Measurements from ENCODE around the gene CTNND2.

CTNND2 gene

DNA sequence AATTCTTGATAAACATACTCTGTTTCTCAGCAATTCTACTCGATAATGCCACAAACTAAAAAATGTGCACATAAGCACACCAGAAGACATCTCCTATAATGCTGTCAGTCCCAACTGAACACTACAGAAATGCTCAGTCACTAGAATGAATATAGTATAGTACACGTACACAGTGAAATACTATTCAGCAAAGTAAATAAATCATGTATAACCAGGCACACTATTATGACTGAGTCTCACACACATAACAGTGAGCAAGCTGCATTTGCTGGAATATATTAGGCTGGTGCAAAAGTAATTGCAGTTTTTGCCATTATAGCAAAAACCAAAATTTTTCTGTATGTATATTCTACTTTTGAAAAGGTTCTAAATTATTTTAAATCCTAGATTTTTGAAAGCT, 310.2 kb downstream of the CTNND2 start:
- no peak for DNase-seq (ENCODE audit: low read depth in 2 of 2)

DNA sequence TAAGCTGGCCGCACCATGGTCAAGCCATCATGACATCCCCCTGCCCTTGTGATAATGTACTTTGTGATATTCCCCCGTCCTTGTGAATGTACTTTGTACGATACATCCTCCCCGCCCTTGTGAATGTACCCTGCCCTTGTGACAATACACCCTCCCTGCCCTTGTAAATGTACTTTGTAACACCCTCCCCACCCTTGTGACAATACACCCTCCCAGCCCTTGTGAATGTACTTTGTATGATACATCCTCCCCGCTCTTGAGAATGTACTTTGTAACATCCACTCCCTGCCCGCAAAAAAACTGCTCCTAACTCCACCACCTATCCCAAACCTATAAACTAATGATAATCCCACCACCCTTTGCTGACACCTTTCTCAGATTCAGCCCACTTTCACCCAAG, 313.8 kb downstream of the CTNND2 start:
- no peak for DNase-seq (ENCODE audit: low read depth in 2 of 2)

DNA sequence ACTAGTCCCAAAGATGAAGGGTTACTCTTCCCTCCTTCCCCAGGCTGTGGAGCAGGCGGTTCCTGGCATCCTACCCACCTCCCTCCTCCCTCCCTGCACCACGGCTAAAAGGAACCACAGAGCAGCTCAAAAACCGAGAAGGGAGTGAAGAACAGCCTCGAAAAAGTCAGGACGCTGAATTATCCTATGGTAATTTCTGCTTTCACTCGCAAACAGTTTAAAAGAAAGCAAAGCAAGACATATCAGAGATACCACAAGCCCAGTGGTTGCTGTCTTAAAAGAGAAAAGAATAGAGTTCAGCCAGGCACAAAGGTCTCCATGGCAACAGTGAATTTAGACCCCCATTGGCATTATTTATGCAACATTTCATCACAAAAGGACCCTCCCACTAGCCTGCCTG, 315.4 kb downstream of the CTNND2 start:
- DNase-seq (ENCODE audit: low read depth in 2 of 2): no peak

DNA sequence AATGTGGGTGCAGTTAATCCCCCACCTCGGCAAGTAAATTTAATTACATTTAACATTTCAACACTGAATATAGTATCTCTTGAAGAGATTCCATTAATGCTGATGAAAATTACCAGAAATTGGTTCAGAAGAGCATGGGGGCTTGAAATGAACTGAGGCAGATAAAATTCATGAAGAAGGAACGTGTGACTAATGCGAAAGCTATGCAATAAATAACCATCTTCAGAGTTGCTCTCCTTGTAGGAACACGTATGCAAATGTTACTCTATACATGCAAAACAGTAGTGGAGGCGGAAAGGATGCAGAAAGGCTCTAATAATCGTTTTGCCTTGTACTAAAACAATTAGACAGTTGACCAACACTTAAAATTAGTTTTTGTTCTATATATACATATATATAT, 320.2 kb downstream of the CTNND2 start:
- DNase-seq (ENCODE audit: low read depth in 2 of 2): no peak

DNA sequence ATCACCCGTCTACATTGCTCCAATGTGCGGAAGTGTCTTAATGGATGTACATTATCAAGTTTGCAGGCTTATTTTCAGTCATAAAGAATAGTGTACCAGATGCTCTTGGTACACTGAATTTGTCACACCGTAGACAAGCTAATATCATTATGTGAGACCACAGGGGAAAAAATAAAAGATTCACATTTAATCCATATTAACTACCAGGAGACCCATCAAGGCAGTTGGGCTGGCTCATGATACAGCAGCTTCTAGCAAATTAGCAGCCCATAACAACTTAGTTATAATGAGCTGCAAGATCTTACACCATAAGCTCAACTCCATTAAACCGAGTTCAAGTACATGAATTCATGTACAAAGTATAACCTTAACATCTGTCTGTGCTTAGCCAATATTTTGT, 324.9 kb downstream of the CTNND2 start:
- DNase-seq (ENCODE audit: low read depth in 2 of 2): no peak

DNA sequence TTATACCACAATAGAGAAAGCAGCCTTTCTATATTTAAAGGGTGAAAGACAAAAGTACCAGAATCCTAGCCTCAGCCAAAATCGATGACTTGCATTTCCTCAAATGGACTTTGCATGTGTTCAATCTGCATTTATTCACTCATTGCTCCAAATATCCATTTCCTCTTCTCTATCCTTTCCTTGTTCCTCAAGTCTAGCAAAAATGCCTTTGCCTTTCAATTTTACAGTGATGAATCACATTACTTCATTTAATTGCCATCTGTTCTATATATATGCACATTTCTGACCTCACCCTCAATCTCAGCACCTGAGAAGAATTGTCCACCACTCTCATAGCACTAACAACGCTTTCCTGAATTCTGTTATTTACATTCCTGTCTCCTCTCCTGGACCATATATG, 329.5 kb downstream of the CTNND2 start:
- DNase-seq (ENCODE audit: low read depth in 2 of 2): no peak

DNA sequence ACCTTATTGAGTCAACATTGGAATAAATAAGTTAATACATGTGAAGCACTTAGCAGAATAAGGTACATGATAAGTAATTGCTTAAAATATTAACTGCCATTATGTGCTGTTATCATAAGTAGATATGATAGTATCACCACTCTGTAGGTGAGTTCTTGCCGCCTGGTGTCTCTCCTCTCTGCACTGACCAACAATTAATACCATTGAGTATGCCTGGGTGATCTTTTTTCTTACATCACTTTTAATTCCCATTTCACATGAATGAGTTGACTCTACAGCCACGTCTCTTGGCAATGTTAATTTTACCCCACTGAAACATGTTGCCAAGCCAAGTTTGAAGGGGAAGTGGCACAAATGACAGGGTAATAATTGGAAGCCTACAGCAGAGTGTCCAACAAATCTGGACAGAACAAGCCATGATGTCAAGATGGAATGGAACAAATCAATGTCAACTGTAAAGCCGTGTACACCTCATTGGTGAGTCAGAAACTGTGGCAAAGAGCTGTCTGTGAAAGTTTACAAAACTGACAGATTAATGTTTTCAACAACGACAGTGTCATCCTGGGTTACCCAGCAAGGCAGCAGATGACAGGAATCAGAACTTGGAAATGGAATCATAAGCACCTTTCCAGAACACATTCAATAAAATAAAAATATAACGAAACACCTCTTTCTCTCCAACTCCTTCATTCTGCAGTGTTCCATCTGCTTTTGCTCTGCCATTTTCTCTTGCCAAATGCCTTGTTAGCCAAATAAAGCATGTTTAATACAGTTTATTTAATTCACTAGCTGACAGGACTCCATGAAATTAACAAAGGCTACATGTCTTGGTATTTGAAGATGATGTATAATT, 330.9 kb downstream of the CTNND2 start:
- no peak for DNase-seq (ENCODE audit: low read depth in 2 of 2)

DNA sequence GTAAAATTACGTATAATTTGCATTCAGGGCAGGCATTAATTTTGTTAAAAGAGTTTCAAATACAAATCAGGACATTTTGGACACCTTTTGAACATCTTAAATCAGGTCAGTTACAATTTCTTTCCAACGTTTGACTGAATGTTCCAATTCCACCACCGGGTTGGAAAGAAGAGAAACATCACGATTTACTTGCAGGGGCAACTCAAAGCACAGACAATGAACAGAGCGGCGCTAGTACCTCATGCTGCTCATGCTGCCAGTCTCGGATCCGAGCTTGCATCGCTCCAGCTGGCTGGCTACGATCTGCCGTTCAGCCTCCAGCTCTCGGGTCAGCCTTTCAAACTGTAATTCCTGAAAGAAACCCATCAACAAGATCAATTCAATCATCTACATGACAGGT, 339.5 kb downstream of the CTNND2 start:
- DNase-seq (ENCODE audit: low read depth in 2 of 2): no peak

DNA sequence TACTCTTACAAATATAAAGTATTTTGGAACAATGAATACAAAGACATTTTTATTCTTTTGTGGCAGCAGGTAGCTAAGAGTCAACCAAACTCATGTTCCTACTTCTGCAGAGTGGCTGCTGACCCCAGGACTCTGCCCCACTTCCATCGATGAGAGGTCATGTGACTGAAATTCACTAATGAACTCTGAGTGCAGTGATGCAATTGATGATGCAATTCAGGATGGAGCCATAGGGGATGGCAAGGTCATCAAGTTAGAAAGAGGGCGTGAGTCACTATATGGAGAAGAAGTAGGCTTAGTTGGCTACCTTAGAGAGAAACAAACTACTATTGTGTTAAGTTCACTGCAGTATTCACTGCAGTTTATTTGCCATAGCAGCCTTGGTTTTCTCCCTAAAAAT, 340.4 kb downstream of the CTNND2 start:
- no peak for DNase-seq (ENCODE audit: low read depth in 2 of 2)

DNA sequence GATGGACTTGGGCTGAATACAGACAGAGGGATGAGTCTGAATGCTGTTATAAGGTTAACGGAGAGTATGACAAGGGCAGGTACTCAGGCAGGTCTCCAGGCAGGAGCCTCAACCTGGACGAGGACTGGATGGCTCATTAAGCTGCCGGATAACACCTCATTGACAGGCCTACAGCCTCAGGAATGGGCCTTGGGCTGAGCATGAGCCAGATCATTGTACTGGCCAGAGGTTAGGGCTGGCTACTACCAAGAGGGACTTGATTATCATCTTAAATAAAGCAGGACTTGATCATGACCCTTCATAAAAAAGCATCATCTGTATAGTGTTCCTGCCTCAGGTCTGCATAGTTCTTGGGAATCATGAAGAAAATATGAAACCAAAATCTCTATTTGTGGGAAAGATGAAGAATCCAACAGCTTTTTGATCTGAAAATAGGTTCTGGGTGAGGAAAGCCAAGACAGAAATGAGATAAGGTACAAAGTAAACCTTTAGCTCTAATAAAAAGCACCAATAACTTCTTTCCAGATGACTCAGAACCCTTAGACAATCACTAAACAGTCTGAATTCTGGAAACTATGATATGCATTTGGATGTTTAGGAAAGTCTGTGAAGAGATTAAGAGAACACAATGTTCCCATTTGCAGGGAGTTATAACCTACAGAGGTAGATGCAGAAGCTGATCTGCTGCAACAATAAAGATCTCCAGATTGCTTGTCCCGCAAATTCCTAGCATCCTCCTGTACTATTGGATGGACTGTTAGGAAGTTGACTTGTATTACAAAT, 343.1 kb downstream of the CTNND2 start:
- no peak for DNase-seq (ENCODE audit: low read depth in 2 of 2)

DNA sequence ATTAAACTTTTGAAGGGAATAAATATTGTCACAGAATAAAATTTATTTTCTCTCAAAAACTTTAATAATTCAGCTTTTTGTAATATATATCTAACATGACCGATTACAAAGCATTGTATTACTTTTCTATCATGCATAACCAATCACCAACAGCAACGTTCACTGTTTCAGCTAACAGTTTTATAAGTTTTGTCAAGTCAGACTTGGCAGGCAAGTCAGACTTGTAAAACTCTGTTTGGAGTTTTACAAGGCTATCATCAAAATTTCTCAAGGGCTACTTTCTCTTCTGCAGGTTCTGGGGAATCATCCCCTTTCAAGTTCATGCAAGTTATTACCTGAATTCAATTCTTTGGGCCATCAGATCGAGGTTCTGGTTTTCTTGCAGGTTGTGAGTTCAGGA, 347.2 kb downstream of the CTNND2 start:
- DNase-seq (ENCODE audit: low read depth in 2 of 2): no peak

DNA sequence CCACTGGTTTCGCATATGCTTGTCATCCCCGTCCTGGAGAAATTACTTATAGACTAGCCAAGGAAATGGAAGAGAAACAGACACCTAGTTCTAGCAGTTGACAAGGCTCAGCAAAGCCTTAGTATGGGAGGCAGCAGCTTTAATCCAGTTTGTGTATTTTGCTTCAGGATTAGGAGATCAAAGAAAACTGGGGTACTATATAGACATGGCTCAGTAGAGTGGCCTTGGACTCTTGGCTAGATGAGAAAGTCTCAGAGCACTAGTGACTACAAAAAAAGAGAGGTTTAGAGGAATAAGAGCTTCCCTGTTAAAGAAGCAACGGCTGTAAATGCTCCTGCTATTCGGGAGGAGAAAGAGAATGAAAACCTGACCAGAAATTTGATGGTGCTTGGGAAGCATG, 349.1 kb downstream of the CTNND2 start:
- DNase-seq (ENCODE audit: low read depth in 2 of 2): no peak

DNA sequence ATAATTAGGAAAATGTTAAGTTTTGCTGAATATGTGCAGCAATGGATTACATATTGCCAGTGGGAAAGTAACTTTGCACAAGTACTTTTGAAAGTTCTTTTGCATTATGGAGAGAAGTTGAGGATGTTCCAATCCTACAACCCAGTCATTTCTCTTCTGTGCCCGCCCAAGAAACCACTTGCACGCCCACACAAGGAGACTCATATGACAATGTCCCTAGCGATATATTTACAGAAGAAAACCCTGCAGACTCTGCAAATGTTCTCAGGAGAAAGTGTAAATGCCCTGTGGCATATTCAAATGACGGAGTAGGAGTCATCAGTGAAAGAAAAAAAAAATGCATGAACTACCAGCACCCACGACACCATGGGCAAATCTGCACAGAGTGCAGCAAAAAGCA, 356.5 kb downstream of the CTNND2 start:
- no peak for DNase-seq (ENCODE audit: low read depth in 2 of 2)

DNA sequence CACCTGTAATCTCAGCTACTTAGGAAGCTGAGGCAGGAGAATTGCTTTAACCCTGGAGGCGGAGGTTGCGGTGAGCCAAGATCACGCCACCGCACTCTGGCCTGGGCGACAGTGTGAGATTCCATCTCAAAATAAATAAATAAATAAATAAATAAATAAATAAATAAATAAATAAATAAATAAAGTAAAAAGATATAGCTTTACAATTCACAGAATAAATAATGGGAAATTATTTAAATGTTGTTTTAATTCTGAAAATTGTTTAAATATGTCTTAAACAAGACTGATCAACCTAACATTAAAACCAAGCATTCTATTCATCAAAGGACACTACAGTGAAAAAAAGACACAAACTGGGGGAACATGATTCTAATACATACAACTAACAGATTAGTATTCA, 357.1 kb downstream of the CTNND2 start:
- no peak for DNase-seq (ENCODE audit: low read depth in 2 of 2)

DNA sequence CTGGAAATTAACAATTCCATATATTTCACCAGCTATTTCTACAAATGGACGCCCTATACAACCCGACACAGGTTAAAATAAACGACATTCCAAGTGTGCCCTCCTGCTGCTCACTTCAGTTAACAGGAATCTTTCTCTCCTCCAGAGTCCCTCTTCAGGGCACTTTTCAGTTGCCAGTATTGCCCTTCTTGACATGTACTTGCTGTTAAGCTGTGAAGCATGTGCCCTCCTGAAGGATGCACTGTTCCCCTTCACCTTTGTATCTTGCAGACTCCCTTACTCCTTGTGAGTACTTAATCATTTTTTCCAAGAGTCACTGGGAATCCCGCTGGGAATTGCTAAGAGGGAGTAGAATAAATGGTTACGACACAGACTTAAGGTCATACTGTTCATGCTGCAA, 364.1 kb downstream of the CTNND2 start:
- DNase-seq (ENCODE audit: low read depth in 2 of 2): no peak

DNA sequence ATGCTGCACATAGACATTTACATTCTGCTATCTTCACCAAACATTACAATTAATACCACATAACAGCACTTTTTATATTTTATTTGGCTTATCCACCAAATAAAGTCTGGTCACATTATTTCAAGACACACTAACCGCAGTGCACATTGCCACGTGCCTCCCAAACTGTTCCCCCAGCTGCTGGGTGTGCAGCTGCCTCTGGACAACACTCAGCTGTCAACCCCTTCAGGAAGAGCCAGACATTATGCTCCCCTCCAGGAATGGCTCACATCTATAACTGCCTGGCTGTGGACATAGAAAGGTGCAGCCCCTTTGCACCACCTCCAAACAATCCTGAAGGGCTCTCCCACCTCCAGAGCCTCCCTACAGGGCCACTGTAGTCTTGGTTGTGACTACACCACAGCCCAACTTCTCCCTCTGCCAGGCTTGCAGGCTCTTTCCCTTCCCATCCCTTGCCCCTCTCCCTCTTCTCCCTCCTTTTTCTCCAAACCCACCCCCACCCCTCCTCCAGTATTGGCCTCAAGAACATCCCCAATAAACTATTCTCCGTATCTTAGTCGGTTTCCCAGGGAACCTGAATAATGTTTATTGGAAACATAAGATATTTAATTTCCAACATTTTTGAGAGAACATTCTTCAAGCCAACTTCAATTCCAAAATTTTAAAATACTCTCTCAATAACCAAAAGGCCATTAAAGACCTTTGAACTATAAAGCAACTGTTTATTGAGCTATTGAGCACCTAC, 372.3 kb downstream of the CTNND2 start:
- DNase-seq (ENCODE audit: low read depth in 2 of 2): no peak

DNA sequence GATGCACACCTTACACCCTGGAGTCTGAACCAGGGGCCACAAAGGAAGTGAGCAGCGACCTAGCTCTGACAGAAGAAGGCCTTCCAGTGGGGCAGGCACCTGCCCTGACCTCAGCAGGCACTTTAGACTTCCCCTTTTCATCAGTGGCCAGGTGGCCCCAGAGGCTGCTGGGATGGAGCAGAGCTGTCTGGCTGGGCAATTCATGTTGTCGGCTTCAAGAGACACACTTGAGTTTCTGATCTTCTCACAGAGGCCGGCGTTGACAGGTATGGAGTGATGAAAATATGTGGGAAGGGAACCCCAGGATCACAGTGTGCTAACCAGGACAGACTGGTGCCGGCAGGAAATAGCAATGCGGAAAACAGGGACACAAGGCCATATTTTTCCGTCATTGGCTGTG, 375.5 kb downstream of the CTNND2 start:
- DNase-seq (ENCODE audit: low read depth in 2 of 2): no peak

DNA sequence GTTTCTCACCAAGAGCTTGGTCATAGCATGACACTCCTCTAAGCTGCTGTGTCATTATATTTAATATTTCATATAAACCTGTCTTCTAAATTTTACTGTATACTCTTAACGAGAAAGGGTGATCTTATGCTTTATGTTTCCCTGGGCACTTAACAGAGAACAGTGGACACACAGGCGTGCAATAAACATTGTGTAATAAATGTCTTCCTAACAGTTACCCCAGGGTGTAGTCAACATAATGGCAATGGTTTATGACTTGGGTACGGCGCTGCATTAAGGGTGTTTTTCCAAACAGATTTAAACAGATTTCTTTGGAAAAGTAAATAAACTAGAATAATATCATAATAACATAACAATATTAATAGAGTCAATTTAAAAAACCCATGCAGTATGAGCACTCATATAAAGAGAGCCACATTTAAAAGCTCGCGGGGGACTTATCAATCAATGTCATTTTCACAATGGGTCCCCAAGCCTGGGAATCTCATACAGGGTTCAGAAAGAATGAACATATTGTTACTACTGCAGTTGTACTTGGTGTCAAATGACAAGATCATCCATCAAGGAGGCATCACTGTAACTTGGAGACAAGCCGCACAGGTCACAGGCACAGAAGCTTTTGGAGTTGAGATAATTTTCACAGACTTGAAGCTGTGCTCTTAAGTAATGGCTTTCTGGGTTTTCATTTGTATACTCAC, 376.4 kb downstream of the CTNND2 start:
- DNase-seq (ENCODE audit: low read depth in 2 of 2): no peak

DNA sequence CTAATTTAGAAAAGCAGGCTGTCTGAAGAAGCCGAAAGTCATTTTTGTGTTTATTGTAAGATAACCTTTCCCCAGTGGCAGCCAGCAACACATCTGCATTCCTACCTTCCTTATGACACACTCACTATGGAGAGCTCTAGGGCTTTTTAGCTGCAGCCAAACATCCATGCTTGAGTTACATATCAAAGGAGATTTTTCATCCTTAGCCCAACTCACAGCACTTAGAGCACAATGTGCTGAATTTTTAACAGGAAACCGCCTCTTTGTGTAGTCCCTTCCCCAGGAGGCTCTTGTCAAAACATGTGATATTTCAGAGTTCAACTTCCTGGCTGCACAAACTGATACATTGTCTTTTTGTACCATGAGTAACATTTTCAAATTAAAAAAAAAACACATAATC, 379.2 kb downstream of the CTNND2 start:
- DNase-seq (ENCODE audit: low read depth in 2 of 2): no peak

DNA sequence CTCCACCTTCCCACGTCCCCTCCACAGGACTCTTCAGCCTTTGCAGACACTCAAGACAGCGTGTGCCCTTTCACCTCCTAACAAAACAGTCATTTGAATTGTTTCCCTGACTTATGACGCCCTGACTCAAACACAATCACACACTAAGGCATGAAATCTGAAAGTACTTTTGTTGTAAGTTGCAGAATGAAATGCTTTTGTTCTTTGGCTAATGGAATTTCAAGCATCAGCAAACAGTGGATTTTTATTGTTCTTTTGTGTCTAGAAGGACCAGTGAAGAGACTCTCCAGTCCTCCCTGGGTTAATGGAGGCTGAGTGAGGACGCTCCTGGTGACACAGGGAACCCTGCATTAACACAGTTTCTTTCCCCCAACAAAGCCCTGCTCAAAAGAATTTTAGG, 380.1 kb downstream of the CTNND2 start:
- DNase-seq (ENCODE audit: low read depth in 2 of 2): no peak

DNA sequence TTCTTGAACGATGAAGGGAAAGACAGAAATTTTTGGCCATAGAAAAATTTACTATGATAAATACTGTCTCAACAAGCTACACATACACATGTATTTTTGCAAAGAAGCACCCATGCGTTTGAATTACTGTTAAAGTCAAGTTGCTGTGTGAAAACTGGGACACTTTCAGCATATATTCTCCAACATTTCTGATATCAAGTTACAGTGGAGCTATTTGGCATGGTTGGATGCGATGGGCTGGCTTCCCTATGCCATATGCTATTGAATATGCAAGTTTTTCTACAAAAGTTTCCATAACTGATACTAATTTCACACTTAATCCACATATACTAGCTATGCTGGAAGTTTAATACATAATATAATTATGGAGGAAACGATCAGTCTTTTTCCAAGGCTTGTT, 381.4 kb downstream of the CTNND2 start:
- DNase-seq (ENCODE audit: low read depth in 2 of 2): no peak
